AG04449 (cell line): ENCODE results near the gene RNASET2.

Experiments
- CTCF ChIA-PET: fragments of 350-600 bp; formaldehyde crosslinking; extraction: SDS; loops from one replicate; lab custom pipeline; 2021; ENCODE audit warnings: antibody characterized with exemption; lab: Yijun Ruan, JAX
- POLR2A ChIA-PET: fragments of 400-600, 350-600 bp; formaldehyde crosslinking; extraction: SDS; loops from one replicate; lab custom pipeline; 2020; ENCODE audit warnings: antibody characterized with exemption, inconsistent platforms; lab: Yijun Ruan, JAX
- DNase-seq: peaks from one replicate; pipeline ENCODE4 v3.0.0-alpha.2; 2010; ENCODE audit warnings: low read depth, low spot score
- H3K4me3 ChIP-seq: 2 replicates; pipeline ENCODE4 v1.5.1; 2011; ENCODE audit warnings: low read depth, mild to moderate bottlenecking, control low read depth, low read length
- CTCF ChIP-seq: IDR thresholded peaks from one replicate; pipeline ENCODE4 v1.5.1; 2011; ENCODE audit warnings: mild to moderate bottlenecking, moderate library complexity, low read length, control low read depth, inconsistent platforms; ENCODE audit not compliant: insufficient read depth; ENCODE audit errors: missing control alignments

Gene RNASET2

DNA sequence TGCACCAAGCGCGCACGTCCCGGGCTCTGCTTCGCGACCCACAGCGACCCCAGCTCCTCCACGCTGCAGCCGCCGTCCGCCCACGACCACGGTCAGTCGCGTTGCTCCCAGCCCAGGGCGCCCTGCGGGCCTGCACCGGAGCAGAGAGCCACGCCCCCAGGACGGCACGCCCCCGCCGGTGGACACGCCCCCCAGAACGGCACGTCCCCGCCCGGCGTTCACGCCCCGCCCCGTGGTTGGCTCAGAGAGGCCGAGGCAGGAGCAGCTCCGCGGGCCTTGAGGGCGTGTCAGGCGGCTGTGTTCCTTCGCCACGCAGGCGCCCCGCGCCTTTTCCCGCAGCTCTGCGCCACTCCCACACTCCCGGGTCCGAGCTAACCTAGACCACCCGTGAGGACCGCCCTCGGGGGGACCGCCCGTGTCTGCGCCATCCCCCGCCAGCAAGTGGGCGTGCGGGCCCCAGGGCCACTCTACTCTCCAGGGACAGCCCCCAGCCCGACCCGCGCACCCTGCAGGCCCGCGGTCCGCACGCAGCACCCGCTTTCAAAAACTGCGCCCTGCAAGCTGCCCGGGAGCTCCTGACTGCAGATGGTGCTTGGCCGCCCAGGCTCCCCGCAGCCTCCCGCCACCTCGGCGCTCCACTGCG is at the start of gene RNASET2:
Gene RNASET2, minus strand, starts transcription at position 107 of the 643 bp plus-strand sequence. CDS start 368 bp downstream, outside the sequence.
- H3K4me3 ChIP-seq, result peak within 1 kb of the TSS; percentile 75
- ChIA-PET POLR2A (interaction anchor here (0.6 to 0.9 kb wide), 2 partner anchors 25 to 43 kb away, joined by 3 to 4 read pairs; partner anchors contain the start of gene CEP43), CTCF (interaction anchor here (0.7 to 2.1 kb wide), 6 partner anchors 10 to 182 kb away, joined by 3 to 13 read pairs (median 4); no protein-coding TSS in a partner anchor)
- no peak for TF ChIP-seq CTCF
- DNase-seq, result no peak

- H3K4me3 ChIP-seq, result no peak overlapping the region
- no peak for DNase-seq
- TF ChIP-seq CTCF, result no peak
- ChIA-PET POLR2A (no interaction called here), CTCF (interaction anchor here (1.0 to 1.9 kb wide), 2 partner anchors 16 to 17 kb away, joined by 3 to 9 read pairs; no protein-coding TSS in a partner anchor)
These were observed 49.2 kb upstream of the RNASET2 start for GRCh38 chr6:167005350-167006159.

GRCh38 chr6:167000759-167001158 is 44.4 kb upstream of the RNASET2 start:
- peak overlapping the region; percentile 21; the same call in 1 of the 2 replicates for H3K4me3 ChIP-seq
- TF ChIP-seq CTCF, result no peak
- POLR2A ChIA-PET, result no interaction called here
- CTCF ChIA-PET, result interaction anchor here (3.5 kb wide), 1 partner anchor 12 kb away, joined by 33 read pairs; no protein-coding TSS in a partner anchor
- no peak for DNase-seq

- H3K4me3 ChIP-seq, result peak overlapping the region; percentile 91
- CTCF ChIA-PET, result interaction anchor here (0.7 to 3.5 kb wide), 3 partner anchors 11 to 225 kb away, joined by 3 to 33 read pairs (median 3); no protein-coding TSS in a partner anchor
- POLR2A ChIA-PET, result interaction anchor here (1.4 kb wide), 1 partner anchor 44 kb away, joined by 4 read pairs; the partner anchor contains the start of gene RNASET2
- no peak for DNase-seq
- TF ChIP-seq CTCF, result no peak
These were observed 43.5 kb upstream of the RNASET2 start for GRCh38 chr6:166999884-167000253.

- no peak for TF ChIP-seq CTCF
- H3K4me3 ChIP-seq, result peak within 1 kb of the TSS; percentile 91
- CTCF ChIA-PET, result interaction anchor here (0.7 to 3.5 kb wide), 5 partner anchors 10 to 225 kb away, joined by 3 to 33 read pairs (median 3); no protein-coding TSS in a partner anchor
- DNase-seq, result no peak
- POLR2A ChIA-PET, result interaction anchor here (1.4 kb wide), 1 partner anchor 43 kb away, joined by 4 read pairs; the partner anchor contains the start of gene RNASET2
These were observed 43.0 kb upstream of the RNASET2 start, which contains the start of gene CEP43 for GRCh38 chr6:166999145-166999883. TSS of gene CEP43 (plus strand) at chr6:166999397. CDS start at chr6:166999413, 16 bp downstream.
